ENCODE data around the gene PRKCZ. TPM values are rescaled to one million over a fixed set of nuclear protein-coding genes. Genes with fewer than 3 reads are reported as not detected.

Gene PRKCZ
- total and polyA plus RNA-seq, 2 of the 4 experiments (the other 2 are of a cell fraction): 2.0 to 3.5 TPM

- TF ChIP-seq CHD1 (IDR thresholded peaks at IDR 0.05; ENCODE audit: low read depth, low read length): no peak
- TF ChIP-seq NFE2L2 (IDR thresholded peaks at IDR 0.05; ENCODE audit: low read depth, low read length): no peak
- TF ChIP-seq, protein P1, sequence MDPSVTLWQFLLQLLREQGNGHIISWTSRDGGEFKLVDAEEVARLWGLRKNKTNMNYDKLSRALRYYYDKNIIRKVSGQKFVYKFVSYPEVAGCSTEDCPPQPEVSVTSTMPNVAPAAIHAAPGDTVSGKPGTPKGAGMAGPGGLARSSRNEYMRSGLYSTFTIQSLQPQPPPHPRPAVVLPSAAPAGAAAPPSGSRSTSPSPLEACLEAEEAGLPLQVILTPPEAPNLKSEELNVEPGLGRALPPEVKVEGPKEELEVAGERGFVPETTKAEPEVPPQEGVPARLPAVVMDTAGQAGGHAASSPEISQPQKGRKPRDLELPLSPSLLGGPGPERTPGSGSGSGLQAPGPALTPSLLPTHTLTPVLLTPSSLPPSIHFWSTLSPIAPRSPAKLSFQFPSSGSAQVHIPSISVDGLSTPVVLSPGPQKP (IDR thresholded peaks at IDR 0.05; ENCODE audit: borderline replicate concordance, low read depth, low read length): no peak
- H4K5ac ChIP-seq (ENCODE audit: low read depth, low read length): no peak overlapping the region
- peaks cover 63% of the 10 kb centered on the region for H3K27me3 ChIP-seq (ENCODE audit: control insufficient read depth, insufficient read depth, low read length)
- H3K4me1 ChIP-seq (ENCODE audit: control insufficient read depth, insufficient read depth, low read length): peaks cover 2% of the 10 kb centered on the region; the same call in 1 of the 2 replicates
- H3K4ac ChIP-seq (ENCODE audit: low read depth, low read length): no peak overlapping the region
- no peak overlapping the region for H2AK9ac ChIP-seq (replicated peaks; ENCODE audit: low read depth, low read length, poor library complexity)
- no peak overlapping the region for H3K4me3 ChIP-seq (ENCODE audit: insufficient read depth, low read depth, low read length)
- H3K9me1 ChIP-seq (ENCODE audit: insufficient read depth, low read length): no peaks in the 10 kb centered on the region
- no peak overlapping the region for H3K27ac ChIP-seq (ENCODE audit: insufficient read depth, low read length)
- no peaks in the 10 kb centered on the region; the same call in 1 of the 2 replicates for H3K9me3 ChIP-seq (ENCODE audit: control insufficient read depth, insufficient read depth, low read length)
- no peak overlapping the region for H3K23ac ChIP-seq (ENCODE audit: low read depth, low read length)
- no peaks in the 10 kb centered on the region for H3K36me3 ChIP-seq (ENCODE audit: control insufficient read depth, insufficient read depth, low read length)
- H4K91ac ChIP-seq (ENCODE audit: insufficient read depth, low read depth, low read length): no peak overlapping the region
- in situ Hi-C loops (cut with MboI; ENCODE audit: low sequenced_read_pairs): loop anchor here (10.0 kb wide), 1 partner anchor 93 kb away; no protein-coding TSS in a partner anchor
- no peak overlapping the region for H3K56ac ChIP-seq (ENCODE audit: extremely low read depth, insufficient read depth, low read length)
- H2BK5ac ChIP-seq (ENCODE audit: low read depth, low read length, poor library complexity, severe bottlenecking): no peak overlapping the region
- H3K4me2 ChIP-seq (ENCODE audit: low read depth, low read length): no peak overlapping the region
- ChIA-PET POLR2A (ENCODE audit: unreplicated experiment) (no interaction called here), CTCF (no interaction called here)
- intact Hi-C loops (cut with micrococcal nuclease): loop anchor here (5.0 kb wide), 1 partner anchor 86 kb away; no protein-coding TSS in a partner anchor
- H3K14ac ChIP-seq (replicated peaks; ENCODE audit: low read depth, low read length): no peak overlapping the region
- no peaks in the 10 kb centered on the region for H3K79me1 ChIP-seq (ENCODE audit: low read depth in 1 of 2, low read length in 2 of 2)
- ATAC-seq (ENCODE audit: low read depth) (no peak), DNase-seq (no peak)
- H3K9ac ChIP-seq (ENCODE audit: low read depth, low read length): no peak overlapping the region
- H3K18ac ChIP-seq (ENCODE audit: low read depth, low read length): no peak overlapping the region
- dilution Hi-C loops (cut with HindIII; ENCODE audit: low sequenced_read_pairs, unreplicated experiment): no loop called here
- H2AK5ac ChIP-seq (ENCODE audit: low read depth, low read length): no peak overlapping the region
- WGBS, 2 experiments (ENCODE audit: extremely low coverage in 2 of 2, insufficient read length in 1 of 2): 77% methylated on average over 7 of the region's 25 CpGs; no CpG with 5 or more reads in 1 of the 2 experiments
- H2AFZ ChIP-seq (replicated peaks; ENCODE audit: low read length, poor library complexity): no peak overlapping the region
- H2BK120ac ChIP-seq (ENCODE audit: low read depth, low read length): no peak overlapping the region
- no peak overlapping the region for H2BK15ac ChIP-seq (ENCODE audit: low read depth, low read length)
- H4K8ac ChIP-seq (ENCODE audit: low read depth in 2 of 2, low read length in 2 of 2): no peak overlapping the region
- no peak overlapping the region for H2BK20ac ChIP-seq (ENCODE audit: low read depth, low read length)
- no TSS peak for BruUV-seq (replicated peaks)
- no peaks in the 10 kb centered on the region; the same call in 1 of the 2 replicates for H4K20me1 ChIP-seq (ENCODE audit: insufficient read depth, low read length)
Observed at GRCh38 chr1:2047749-2048729, 2.2 kb upstream of the PRKCZ start.
